ENCODE measurements around the gene SVEP1. TPM values are rescaled to one million over a fixed set of nuclear protein-coding genes. Genes with fewer than 3 reads are reported as not detected.
"Not testable (repeated sequence)": the region's sequence is repeated elsewhere in the genome, so short reads cannot be mapped to it uniquely, and the experiment has no call there.

SVEP1 gene
- total RNA-seq, 2 donors from 2014 or later = 12.7 to 20.0 TPM

- Histone ChIP-seq H3K27ac (no peak overlapping the region), H3K36me3 (no peaks in the 10 kb centered on the region), H3K4me3 (no peak overlapping the region), H3K4me1 (no peaks in the 10 kb centered on the region), H3K27me3 (no peaks in the 10 kb centered on the region), H3K9me3 (no peaks in the 10 kb centered on the region)
- no peak for DNase-seq (ENCODE audit: low spot score)
- TF ChIP-seq CTCF (IDR thresholded peaks at IDR 0.05) = no peak
Measured at GRCh38 chr9:110619831-110620230, 40.3 kb upstream of the SVEP1 start.

GRCh38 chr9:110615498-110615897, 36.0 kb upstream of the SVEP1 start:
- H3K36me3 ChIP-seq = no peaks in the 10 kb centered on the region
- no peak overlapping the region for H3K4me3 ChIP-seq
- H3K9me3 ChIP-seq = no peaks in the 10 kb centered on the region
- H3K4me1 ChIP-seq = no peaks in the 10 kb centered on the region
- H3K27ac ChIP-seq = no peak overlapping the region
- no peak for TF ChIP-seq CTCF (IDR thresholded peaks at IDR 0.05)
- H3K27me3 ChIP-seq = no peaks in the 10 kb centered on the region
- DNase-seq (ENCODE audit: low spot score) = no peak

GRCh38 chr9:110614576-110614975, 35.0 kb upstream of the SVEP1 start:
- DNase-seq (ENCODE audit: low spot score); H3K36me3 ChIP-seq; H3K27ac ChIP-seq; H3K4me1 ChIP-seq; H3K4me3 ChIP-seq; H3K27me3 ChIP-seq; H3K9me3 ChIP-seq: not testable (repeated sequence)

GRCh38 chr9:110606179-110606790, 26.7 kb upstream of the SVEP1 start:
- Histone ChIP-seq H3K9me3 (no peaks in the 10 kb centered on the region), H3K27ac (no peak overlapping the region), H3K4me3 (no peak overlapping the region), H3K27me3 (no peaks in the 10 kb centered on the region), H3K36me3 (no peaks in the 10 kb centered on the region), H3K4me1 (no peaks in the 10 kb centered on the region)
- no peak for DNase-seq (ENCODE audit: low spot score)
- no peak for TF ChIP-seq CTCF (IDR thresholded peaks at IDR 0.05)

- Histone ChIP-seq H3K27ac (no peak overlapping the region), H3K36me3 (no peaks in the 10 kb centered on the region), H3K9me3 (no peaks in the 10 kb centered on the region), H3K27me3 (no peaks in the 10 kb centered on the region), H3K4me3 (no peak overlapping the region), H3K4me1 (no peaks in the 10 kb centered on the region)
- DNase-seq (ENCODE audit: low spot score) = no peak
- TF ChIP-seq CTCF (IDR thresholded peaks at IDR 0.05) = no peak
Measured at GRCh38 chr9:110605565-110605964, 26.0 kb upstream of the SVEP1 start.

GRCh38 chr9:110604171-110604601, 24.6 kb upstream of the SVEP1 start:
- Histone ChIP-seq H3K9me3 (no peaks in the 10 kb centered on the region), H3K27me3 (no peaks in the 10 kb centered on the region), H3K27ac (no peak overlapping the region), H3K4me1 (no peaks in the 10 kb centered on the region), H3K4me3 (no peak overlapping the region), H3K36me3 (no peaks in the 10 kb centered on the region)
- DNase-seq (ENCODE audit: low spot score) = no peak
- no peak for TF ChIP-seq CTCF (IDR thresholded peaks at IDR 0.05)

Measured in right atrium auricular region (tissue), 2 donors.